Left ventricle myocardium inferior (tissue), 1 donor: ENCODE measurements around the gene TBCD. TPM values are rescaled to one million over a fixed set of nuclear protein-coding genes. Genes with fewer than 3 reads are reported as not detected.

Experiments
- DNase-seq: peaks from one replicate; pipeline ENCODE4 v3.0.0-alpha.2; 2020
- H3K27ac ChIP-seq: fragments of 200-600 bp; replicated peaks from 2 replicates; pipeline ENCODE4 v1.8.0; 2021
- H3K27me3 ChIP-seq: fragments of 200-600 bp; 2 replicates; pipeline ENCODE4 v1.8.0; 2021; ENCODE audit warnings: low read depth
- H3K36me3 ChIP-seq: fragments of 200-600 bp; 2 replicates; pipeline ENCODE4 v1.8.0; 2021
- H3K4me1 ChIP-seq: fragments of 200-600 bp; 2 replicates; pipeline ENCODE4 v1.8.0; 2021
- H3K4me3 ChIP-seq: fragments of 200-600 bp; 2 replicates; pipeline ENCODE4 v1.8.0; 2021; ENCODE audit warnings: mild to moderate bottlenecking, moderate library complexity
- H3K9me3 ChIP-seq: fragments of 200-600 bp; replicated peaks from 2 replicates; pipeline ENCODE4 v1.8.0; 2021
- CTCF ChIP-seq: fragments of 200-600 bp; IDR thresholded peaks from 2 replicates; pipeline ENCODE4 v1.8.0; 2021; ENCODE audit warnings: antibody characterized with exemption, mild to moderate bottlenecking, borderline replicate concordance
- intact Hi-C: fragments of 100-400 bp; cut with micrococcal nuclease; formaldehyde crosslinking; loops from one replicate; pipeline ENCODE4 v1.11.0; 2022
- total RNA-seq: library from RNA; stranded (reverse); fragmentation: NEBNext Ultra II Directional; extraction: Animal tissue kit (Norgen Biotek cat#: 25700); gene quantifications from one replicate; pipeline ENCODE4 v1.2.1, GENCODE V29; 2021
- donor health status: DM: no; HTN: yes; CAD: no; lungs with severe emphysema.

TBCD gene
- total RNA-seq, 1 donor from 2014 or later, result 48.0 TPM

- no peaks in the 10 kb centered on the region for H3K27me3 ChIP-seq
- peaks cover 1% of the 10 kb centered on the region for H3K4me1 ChIP-seq
- no peak for TF ChIP-seq CTCF
- no peaks in the 10 kb centered on the region for H3K9me3 ChIP-seq
- peaks cover 43% of the 10 kb centered on the region for H3K36me3 ChIP-seq
- H3K27ac ChIP-seq, result no peak overlapping the region
- intact Hi-C loops, result no loop called here
- H3K4me3 ChIP-seq, result no peak overlapping the region
- DNase-seq, result no peak
Observed at GRCh38 chr17:82920150-82920549, 168.3 kb downstream of the TBCD start.

GRCh38 chr17:82920715-82921114 lies 168.8 kb downstream of the TBCD start:
- H3K4me3 ChIP-seq, result no peak overlapping the region
- H3K36me3 ChIP-seq, result peaks cover 47% of the 10 kb centered on the region
- no peak for TF ChIP-seq CTCF
- intact Hi-C loops, result no loop called here
- H3K27ac ChIP-seq, result no peak overlapping the region
- no peaks in the 10 kb centered on the region for H3K27me3 ChIP-seq
- H3K4me1 ChIP-seq, result no peaks in the 10 kb centered on the region
- H3K9me3 ChIP-seq, result no peaks in the 10 kb centered on the region
- DNase-seq, result no peak

- TF ChIP-seq CTCF, result no peak
- Histone ChIP-seq H3K27ac (no peak overlapping the region), H3K36me3 (peaks cover 47% of the 10 kb centered on the region), H3K4me3 (no peak overlapping the region), H3K9me3 (no peaks in the 10 kb centered on the region), H3K4me1 (no peaks in the 10 kb centered on the region), H3K27me3 (no peaks in the 10 kb centered on the region)
- DNase-seq, result no peak
- intact Hi-C loops, result no loop called here
Observed at GRCh38 chr17:82921426-82921825, 169.6 kb downstream of the TBCD start.

- no peak overlapping the region for H3K27ac ChIP-seq
- no peak for DNase-seq
- H3K9me3 ChIP-seq, result no peaks in the 10 kb centered on the region
- H3K4me1 ChIP-seq, result no peaks in the 10 kb centered on the region
- H3K27me3 ChIP-seq, result no peaks in the 10 kb centered on the region
- intact Hi-C loops, result no loop called here
- peaks cover 59% of the 10 kb centered on the region for H3K36me3 ChIP-seq
- no peak for TF ChIP-seq CTCF
- H3K4me3 ChIP-seq, result no peak overlapping the region
Observed at GRCh38 chr17:82922646-82923045, 170.8 kb downstream of the TBCD start.

GRCh38 chr17:82923366-82924113 lies 171.7 kb downstream of the TBCD start:
- no peaks in the 10 kb centered on the region for H3K9me3 ChIP-seq
- peaks cover 68% of the 10 kb centered on the region for H3K36me3 ChIP-seq
- no peak overlapping the region for H3K27ac ChIP-seq
- intact Hi-C loops, result no loop called here
- TF ChIP-seq CTCF, result no peak
- peak; percentile 5 for DNase-seq
- no peak overlapping the region for H3K4me3 ChIP-seq
- H3K4me1 ChIP-seq, result no peaks in the 10 kb centered on the region
- no peaks in the 10 kb centered on the region for H3K27me3 ChIP-seq
